ENCODE measurements around the gene RABGAP1.

RABGAP1 gene

DNA sequence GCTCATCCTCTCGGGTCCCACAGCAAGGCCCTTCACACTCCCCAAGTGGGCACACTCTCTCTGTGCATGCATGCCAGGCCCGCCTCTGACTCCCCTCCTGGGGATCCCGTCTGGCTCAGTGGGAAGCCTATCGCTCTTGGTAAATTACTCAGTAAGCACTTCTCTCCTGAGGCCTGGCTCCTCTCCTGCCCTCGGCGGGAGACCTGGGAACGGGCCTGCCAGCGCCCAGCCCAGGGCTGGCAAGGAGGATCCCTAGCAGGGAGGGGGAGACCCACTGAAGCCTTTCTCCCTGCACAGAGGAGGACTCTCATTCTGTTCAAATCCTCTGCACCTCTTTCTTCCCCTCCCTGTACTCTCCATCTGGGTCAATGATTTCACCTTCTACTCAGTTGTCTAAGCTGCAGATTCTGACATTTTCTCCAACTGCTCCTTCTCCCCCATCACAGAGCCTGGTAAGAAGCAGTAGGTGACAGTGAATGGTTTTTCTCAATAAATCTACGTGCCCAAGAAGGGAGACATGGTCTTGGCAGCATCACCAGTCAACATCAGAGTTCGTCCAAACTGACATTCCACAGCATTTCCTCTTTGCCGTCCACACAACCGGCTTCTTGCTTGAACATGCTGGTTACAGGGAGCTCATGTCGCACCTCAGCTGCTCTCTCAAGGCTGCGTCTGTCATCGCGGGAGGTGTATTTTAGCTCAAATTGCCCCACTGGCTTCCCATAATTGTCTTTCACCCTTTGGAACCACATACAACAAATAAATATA, 174.5 kb downstream of the RABGAP1 start:
- DNase-seq: no peak

GRCh38 chr9:123116036-123116435, 175.2 kb downstream of the RABGAP1 start:
- DNase-seq: no peak

GRCh38 chr9:123119566-123119965, 178.7 kb downstream of the RABGAP1 start:
- DNase-seq: no peak

DNA sequence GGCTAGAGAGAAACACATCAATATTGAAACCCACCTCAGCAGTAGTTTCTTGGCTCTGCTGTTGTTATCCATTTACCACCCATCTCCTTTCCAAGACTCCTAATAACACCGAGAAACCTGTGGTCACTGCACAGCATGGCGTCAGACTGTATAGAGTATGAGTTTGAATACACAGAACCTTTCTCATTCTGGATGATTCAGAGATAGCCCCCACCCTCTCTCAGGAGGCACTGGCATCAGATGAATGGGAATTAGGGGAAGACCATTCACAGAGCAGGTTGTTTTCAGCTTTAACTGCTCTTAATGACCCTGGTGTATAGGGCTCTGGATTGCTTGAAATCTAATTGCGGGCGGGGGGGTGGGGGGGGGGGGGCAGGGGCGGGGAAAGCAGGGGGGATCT, 179.3 kb downstream of the RABGAP1 start:
- no peak for DNase-seq

DNA sequence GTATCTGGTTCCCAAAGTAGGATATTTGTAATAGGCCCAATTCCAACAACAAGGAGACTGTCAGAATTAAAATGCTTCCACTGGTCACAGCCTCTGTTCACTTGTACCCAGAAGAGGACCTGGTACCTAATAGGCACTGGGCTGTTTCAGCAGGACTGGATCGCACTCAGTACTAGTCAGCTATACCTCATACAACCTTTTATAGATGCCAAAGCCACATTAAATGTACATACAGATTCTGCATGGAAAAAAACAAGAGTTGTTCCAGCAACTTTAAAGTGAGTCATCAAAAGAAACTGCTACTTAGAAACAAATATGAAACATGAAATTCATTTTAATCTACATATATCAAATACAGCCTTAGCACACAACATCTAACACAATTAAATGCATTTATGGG, 180.1 kb downstream of the RABGAP1 start:
- DNase-seq: no peak

DNA sequence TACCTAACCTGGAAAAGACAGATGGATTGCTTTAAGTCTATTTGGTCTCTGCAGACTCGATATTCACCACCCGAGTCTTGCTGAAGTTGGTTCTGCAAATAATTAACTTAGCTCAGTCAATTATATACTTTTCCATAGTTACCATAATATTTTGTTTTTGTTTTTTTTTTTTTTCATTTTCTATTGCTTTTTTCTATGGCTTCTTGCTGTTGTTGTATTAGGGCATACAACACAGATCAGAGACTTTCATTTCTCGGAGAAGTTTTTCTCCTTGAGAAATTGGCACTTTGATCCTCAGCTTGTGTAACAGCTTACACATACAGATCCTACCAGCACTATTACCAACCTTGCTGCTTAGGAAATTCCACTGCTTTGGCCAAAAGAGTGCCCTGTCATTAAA, 180.6 kb downstream of the RABGAP1 start:
- no peak for DNase-seq

DNA sequence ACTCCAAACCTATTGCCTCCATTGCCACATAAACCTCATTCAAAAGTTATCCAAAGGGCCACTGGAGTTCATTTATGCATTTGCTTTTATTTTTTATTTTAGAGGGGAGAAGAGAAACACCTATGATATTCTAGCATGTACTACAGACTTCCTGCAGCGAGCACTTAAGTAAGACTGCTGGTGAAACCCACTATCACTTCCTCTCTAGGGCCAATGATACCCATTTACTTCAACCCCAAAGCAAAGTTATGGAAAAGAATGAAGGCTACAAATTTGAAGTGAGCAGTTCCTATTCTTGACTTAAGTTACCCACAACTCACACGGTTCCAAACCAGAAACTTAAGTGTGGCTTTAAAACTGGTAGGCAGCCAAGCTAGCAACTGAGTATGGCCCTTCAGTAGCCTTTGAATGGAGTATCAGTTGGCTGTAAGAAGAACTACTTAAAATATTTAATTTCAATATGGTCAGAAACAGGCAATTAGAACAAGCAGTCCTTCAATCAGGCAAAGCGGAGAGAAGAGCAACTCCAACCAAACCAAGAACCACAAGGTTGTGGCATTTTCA, 186.8 kb downstream of the RABGAP1 start:
- no peak for DNase-seq

DNA sequence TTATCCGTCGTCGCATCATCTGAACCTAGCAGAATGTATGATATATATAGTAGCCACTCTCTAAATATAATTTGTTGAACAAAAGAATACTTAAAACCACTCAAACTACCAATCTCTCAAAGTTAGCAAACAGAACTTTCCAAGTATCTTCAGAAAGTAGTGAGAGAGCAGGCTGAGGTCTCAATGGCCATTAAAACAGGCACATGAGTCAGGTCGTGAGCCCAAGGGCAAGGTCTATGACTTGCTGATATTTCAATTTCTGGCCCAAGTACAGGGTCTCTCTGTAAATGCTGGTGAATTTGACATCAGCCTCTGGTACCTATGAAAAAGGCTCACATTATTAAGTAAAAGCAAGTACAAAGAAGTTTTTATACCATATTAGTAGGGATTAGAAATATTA, 187.8 kb downstream of the RABGAP1 start:
- DNase-seq: no peak

GRCh38 chr9:123129423-123129822, 188.6 kb downstream of the RABGAP1 start:
- no peak for DNase-seq

DNA sequence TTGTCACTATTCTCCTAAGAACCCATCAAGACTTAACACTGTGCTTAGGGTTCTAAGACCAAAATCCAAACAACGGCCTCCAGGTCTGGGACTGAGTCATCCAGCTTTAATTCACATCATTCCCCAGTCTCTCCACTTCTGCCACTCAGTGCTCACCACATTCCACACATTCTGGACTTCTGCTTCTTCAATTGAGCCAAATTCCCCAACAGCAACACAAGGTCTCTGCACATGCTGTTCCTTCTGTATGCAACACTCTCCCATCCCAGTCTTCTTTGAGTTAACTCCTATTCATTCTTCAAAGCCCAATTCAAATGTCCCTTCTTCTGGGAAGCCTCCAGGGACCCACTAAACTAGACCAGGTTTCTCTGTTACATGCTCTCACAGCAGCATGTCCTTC, 190.4 kb downstream of the RABGAP1 start:
- no peak for DNase-seq

- DNase-seq: no peak
Measured at GRCh38 chr9:123131993-123132392, 191.2 kb downstream of the RABGAP1 start.

DNA sequence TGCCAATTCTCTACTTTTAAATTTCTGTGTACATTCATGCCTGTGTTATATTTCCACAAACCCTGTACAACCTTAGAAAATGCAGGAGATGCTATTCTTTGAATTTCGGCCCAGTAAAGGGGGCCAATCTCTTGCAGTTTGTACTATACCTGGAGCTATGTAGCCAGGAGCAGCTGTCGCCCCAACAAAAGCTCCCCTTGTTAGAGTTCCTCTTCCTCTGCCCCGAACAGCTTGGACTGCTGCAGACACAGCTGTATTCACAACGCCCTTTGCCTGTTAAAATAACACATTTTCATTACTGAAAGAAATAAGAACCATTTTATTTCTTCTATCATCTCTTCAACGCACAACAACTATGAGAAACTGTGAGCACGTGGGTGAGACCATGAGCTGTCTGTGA, 191.9 kb downstream of the RABGAP1 start:
- no peak for DNase-seq

DNA sequence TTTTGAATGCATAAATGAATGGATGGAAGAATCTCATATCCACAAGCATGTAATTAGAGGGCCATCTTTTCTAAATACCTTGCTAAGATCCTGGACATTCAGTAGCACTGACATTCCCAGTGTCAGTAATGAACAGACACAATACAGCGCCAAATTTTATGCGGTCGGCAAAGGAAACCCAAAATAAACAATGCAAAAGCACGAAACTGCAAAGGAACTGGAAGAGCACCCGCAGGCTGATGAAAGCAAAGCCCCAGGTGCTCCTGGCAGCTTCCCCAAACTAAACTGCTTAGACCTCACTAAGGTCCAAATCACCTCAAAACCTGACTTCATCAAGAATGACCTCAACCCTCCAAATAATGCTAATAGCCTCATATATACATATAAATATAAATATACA, 194.6 kb downstream of the RABGAP1 start:
- no peak for DNase-seq

GRCh38 chr9:123138163-123138562, 197.3 kb downstream of the RABGAP1 start:
- no peak for DNase-seq

GRCh38 chr9:123149067-123149466, 208.2 kb downstream of the RABGAP1 start:
- no peak for DNase-seq

GRCh38 chr9:123150708-123151503, 210.1 kb downstream of the RABGAP1 start:
- no peak for DNase-seq
